MM.1S (cell line): ENCODE measurements around the gene KLK6.

ENCODE experiments used
- DNase-seq: peaks from one replicate; pipeline ENCODE4 v3.0.0-alpha.2; 2015
- H2AFZ ChIP-seq: fragments of 300-600 bp; sonication (generic); 2 replicates; pipeline ENCODE4 v1.6.0; 2016; ENCODE audit warnings: antibody characterized with exemption, low read length
- H3F3A ChIP-seq: fragments of 300-600 bp; sonication (generic); 2 replicates; pipeline ENCODE4 v1.6.1; 2016; ENCODE audit warnings: mild to moderate bottlenecking, antibody characterized with exemption, low read length, moderate library complexity, mixed read lengths; ENCODE audit not compliant: insufficient read depth
- H3K27ac ChIP-seq: fragments of 300-600 bp; sonication (generic); 2 replicates; pipeline ENCODE4 v1.5.1; 2016; ENCODE audit warnings: mild to moderate bottlenecking, low read length
- H3K27me3 ChIP-seq: fragments of 300-600 bp; sonication (generic); replicated peaks from 2 replicates; pipeline ENCODE4 v1.6.0; 2016; ENCODE audit warnings: low read length; ENCODE audit not compliant: insufficient read depth
- H3K36me3 ChIP-seq: fragments of 300-600 bp; sonication (generic); replicated peaks from 2 replicates; pipeline ENCODE4 v1.6.1; 2016; ENCODE audit warnings: mild to moderate bottlenecking, low read length, mixed read lengths; ENCODE audit not compliant: insufficient read depth
- H3K4me1 ChIP-seq: fragments of 300-600 bp; sonication (generic); 2 replicates; pipeline ENCODE4 v1.6.1; 2016; ENCODE audit warnings: low read length, mixed read lengths
- H3K4me2 ChIP-seq: fragments of 300-600 bp; sonication (generic); 2 replicates; pipeline ENCODE4 v1.6.0; 2016; ENCODE audit warnings: low read depth, low read length
- H3K4me3 ChIP-seq: fragments of 300-600 bp; sonication (generic); 2 replicates; pipeline ENCODE4 v1.5.1; 2016; ENCODE audit warnings: low read length, mixed read lengths
- H3K79me2 ChIP-seq: fragments of 300-600 bp; sonication (generic); 2 replicates; pipeline ENCODE4 v1.6.1; 2016; ENCODE audit warnings: mixed run types, low read length, mixed read lengths
- H3K9ac ChIP-seq: fragments of 300-600 bp; sonication (generic); 2 replicates; pipeline ENCODE4 v1.6.1; 2016; ENCODE audit warnings: low read length, mixed read lengths
- H3K9me2 ChIP-seq: fragments of 300-600 bp; sonication (generic); replicated peaks from 2 replicates; pipeline ENCODE4 v1.6.1; 2016; ENCODE audit warnings: mild to moderate bottlenecking, low read length, mixed read lengths; ENCODE audit not compliant: insufficient read depth
- H3K9me3 ChIP-seq: fragments of 300-600 bp; sonication (generic); replicated peaks from 2 replicates; pipeline ENCODE4 v1.6.1; 2016; ENCODE audit warnings: mild to moderate bottlenecking, low read length, mixed read lengths; ENCODE audit not compliant: insufficient read depth
- H4K20me1 ChIP-seq: fragments of 300-600 bp; sonication (generic); 2 replicates; pipeline ENCODE4 v1.6.1; 2016; ENCODE audit warnings: mild to moderate bottlenecking, low read length, moderate library complexity, mixed read lengths; ENCODE audit not compliant: insufficient read depth
- CTCF ChIP-seq: fragments of 300-600 bp; sonication (generic); IDR thresholded peaks from 2 replicates; pipeline ENCODE4 v1.5.1; 2016; ENCODE audit warnings: antibody characterized with exemption, low read length, mixed read lengths
- EZH2 ChIP-seq: fragments of 300-600 bp; sonication (generic); optimal IDR thresholded peaks from 2 replicates; pipeline ENCODE3; 2017; ENCODE audit warnings: low read depth, mild to moderate bottlenecking, antibody characterized with exemption, low read length, mixed read lengths
- EZH2phosphoT487 ChIP-seq: fragments of 300-600 bp; sonication (generic); IDR thresholded peaks from 2 replicates; pipeline ENCODE4 v1.6.1; 2018; ENCODE audit warnings: antibody characterized with exemption, low read length

The KLK6 gene

DNA sequence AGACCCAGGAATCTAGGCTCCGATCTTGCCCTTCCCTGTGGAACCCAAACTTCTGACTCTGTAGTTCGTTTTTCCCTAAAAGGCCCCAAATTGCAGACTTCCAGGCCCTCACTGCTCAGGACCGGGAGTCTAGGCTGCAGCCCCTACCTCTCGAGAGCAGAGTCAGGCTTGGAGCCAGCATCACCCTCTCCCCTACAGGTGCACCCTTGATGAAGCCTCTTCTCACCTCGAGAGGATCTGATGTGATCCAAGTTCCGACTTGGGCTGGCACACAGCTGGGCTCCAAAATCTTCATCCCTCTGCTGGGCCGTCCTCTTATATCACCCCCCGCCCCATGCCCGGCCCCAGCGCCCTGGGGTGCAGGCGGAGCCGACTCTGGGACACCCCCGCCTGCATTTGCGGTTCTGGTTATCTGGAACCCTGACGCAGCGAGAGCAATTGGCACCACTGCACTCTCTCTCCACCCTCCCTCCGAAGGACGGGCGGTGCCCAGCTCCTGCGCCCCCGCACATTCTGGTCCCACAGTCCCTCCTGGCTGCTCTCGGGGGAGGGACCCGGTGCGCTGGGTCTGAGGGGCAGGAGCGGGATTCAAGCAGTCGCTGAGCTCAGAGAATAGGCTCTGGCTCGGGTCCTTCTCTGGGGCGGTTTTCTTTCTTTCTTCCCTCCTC, 14.4 kb upstream of the KLK6 start, which contains the start of gene KLK7:
Gene KLK7, minus strand, starts transcription at position 293 of the 668 bp plus-strand sequence. CDS start 1,518 bp downstream, outside the sequence.
- H3K27me3 ChIP-seq: peaks cover 8% of the 10 kb centered on the region; the same call in 1 of the 2 replicates
- no peaks in the 10 kb centered on the region for H4K20me1 ChIP-seq
- no peak for DNase-seq
- no peak within 1 kb of the TSS for H3K27ac ChIP-seq
- H2AFZ ChIP-seq: no peak within 1 kb of the TSS
- H3K36me3 ChIP-seq: no peaks in the 10 kb centered on the region
- no peaks in the 10 kb centered on the region for H3K9me3 ChIP-seq
- H3K4me2 ChIP-seq: no peak within 1 kb of the TSS
- no peaks in the 10 kb centered on the region for H3K79me2 ChIP-seq
- no peaks in the 10 kb centered on the region for H3K4me1 ChIP-seq
- no peak for TF ChIP-seq CTCF
- TF ChIP-seq EZH2phosphoT487: no peak
- no peaks in the 10 kb centered on the region for H3K9me2 ChIP-seq
- no peak within 1 kb of the TSS for H3K4me3 ChIP-seq
- no peaks in the 10 kb centered on the region for H3F3A ChIP-seq
- H3K9ac ChIP-seq: no peak within 1 kb of the TSS

DNA sequence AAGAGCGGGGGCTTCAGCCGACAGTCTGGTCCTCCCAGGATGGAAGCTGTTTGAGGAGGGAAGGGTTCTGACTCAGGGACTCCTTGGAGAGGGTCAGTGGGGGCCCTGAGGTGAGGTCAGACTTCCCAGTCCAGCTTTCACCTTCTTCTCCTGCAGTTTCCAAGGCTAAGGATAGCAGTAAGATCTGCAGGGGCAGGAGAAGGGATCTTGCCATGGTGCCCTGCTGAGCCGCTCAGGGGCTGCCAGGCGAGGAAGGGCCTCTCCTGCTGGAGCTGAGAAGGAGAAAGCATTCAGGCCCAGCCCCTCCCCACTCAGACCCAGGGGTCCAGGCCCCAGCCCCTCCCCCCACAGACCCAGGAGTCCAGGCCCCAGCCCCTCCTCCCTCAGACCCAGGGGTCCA, 12.8 kb upstream of the KLK6 start:
- Histone ChIP-seq H3K9me3 (no peaks in the 10 kb centered on the region), H2AFZ (no peak overlapping the region), H3K4me1 (no peaks in the 10 kb centered on the region), H3K27ac (no peak overlapping the region), H4K20me1 (no peaks in the 10 kb centered on the region), H3K36me3 (no peaks in the 10 kb centered on the region), H3K79me2 (no peaks in the 10 kb centered on the region), H3K27me3 (peaks cover 8% of the 10 kb centered on the region; the same call in 1 of the 2 replicates), H3K9ac (no peak overlapping the region), H3K4me3 (no peak overlapping the region), H3F3A (no peaks in the 10 kb centered on the region), H3K9me2 (no peaks in the 10 kb centered on the region), H3K4me2 (no peak overlapping the region)
- no peak for TF ChIP-seq EZH2phosphoT487
- no peak for TF ChIP-seq CTCF
- no peak for TF ChIP-seq EZH2
- DNase-seq: no peak

DNA sequence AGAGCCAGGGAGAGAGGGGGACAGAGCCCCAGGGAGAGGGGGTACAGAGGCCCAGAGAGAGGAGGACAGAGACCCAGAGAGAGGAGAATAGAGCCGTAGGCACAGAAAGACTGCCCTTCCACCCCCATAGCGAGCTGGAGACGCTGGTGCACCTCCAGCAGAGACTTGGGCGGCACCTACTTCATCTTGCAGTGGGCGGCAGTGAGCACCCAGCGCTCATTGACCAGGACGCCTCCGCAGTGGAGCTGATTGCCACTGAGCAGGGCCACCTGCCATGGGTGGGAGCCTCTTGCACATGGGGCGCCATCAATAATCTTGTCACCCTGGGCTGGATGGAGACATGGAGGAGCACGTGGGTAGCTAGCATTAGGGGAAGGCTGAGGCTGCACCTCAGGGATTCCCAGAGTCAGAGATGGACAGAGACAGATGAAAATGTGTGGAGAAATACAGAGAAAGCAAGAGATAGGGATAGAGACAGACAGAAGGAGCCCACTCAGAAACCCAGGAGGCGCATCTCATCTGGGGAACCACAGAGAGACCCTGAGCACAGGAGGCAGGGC, 12.3 kb upstream of the KLK6 start:
- Histone ChIP-seq H3K27ac (no peak overlapping the region), H2AFZ (no peak overlapping the region)

More for the DNA sequence above, 12.3 kb upstream of the KLK6 start:
- TF ChIP-seq EZH2phosphoT487: no peak
- TF ChIP-seq CTCF: no peak
- no peak for TF ChIP-seq EZH2
- H3K4me3 ChIP-seq: no peak overlapping the region
- no peaks in the 10 kb centered on the region for H3F3A ChIP-seq
- no peaks in the 10 kb centered on the region for H3K79me2 ChIP-seq
- H3K9me3 ChIP-seq: no peaks in the 10 kb centered on the region
- H3K4me1 ChIP-seq: no peaks in the 10 kb centered on the region
- H3K27me3 ChIP-seq: peaks cover 8% of the 10 kb centered on the region; the same call in 1 of the 2 replicates
- DNase-seq: no peak
- H3K36me3 ChIP-seq: no peaks in the 10 kb centered on the region
- H3K9ac ChIP-seq: no peak overlapping the region
- no peak overlapping the region for H3K4me2 ChIP-seq
- no peaks in the 10 kb centered on the region for H4K20me1 ChIP-seq
- H3K9me2 ChIP-seq: no peaks in the 10 kb centered on the region
